H9 (cell line): Measurements from ENCODE around the gene CALN1. TPM values are rescaled to one million over a fixed set of nuclear protein-coding genes. Genes with fewer than 3 reads are reported as not detected.
A peak's percentile ranks its signal among the peaks of the same experiment; 100 is the strongest.

Source experiments
- DNase-seq: peaks from one replicate; pipeline ENCODE4 v3.0.0-alpha.2; 2017
- H2AFZ ChIP-seq: one replicate; pipeline ENCODE4 v1.6.1; 2013; ENCODE audit warnings: mild to moderate bottlenecking, low read length, control low read depth, moderate library complexity
- H2AK5ac ChIP-seq: 2 replicates; pipeline ENCODE4 v1.6.1; 2013; ENCODE audit warnings: low read length, control low read depth, mixed read lengths; ENCODE audit not compliant: insufficient read length
- H2BK120ac ChIP-seq: one replicate; pipeline ENCODE4 v1.6.1; 2013; ENCODE audit warnings: low read depth, mild to moderate bottlenecking, low read length, control low read depth, inconsistent platforms; ENCODE audit not compliant: poor library complexity, severe bottlenecking
- H2BK12ac ChIP-seq: 2 replicates; pipeline ENCODE4 v1.6.1; 2013; ENCODE audit warnings: low read length, control low read depth, mixed read lengths, low read depth; ENCODE audit not compliant: insufficient read length
- H2BK15ac ChIP-seq: 2 replicates; pipeline ENCODE4 v1.6.1; 2013; ENCODE audit warnings: low read depth, low read length, control low read depth
- H2BK20ac ChIP-seq: one replicate; pipeline ENCODE4 v1.6.1; 2013; ENCODE audit warnings: low read depth, mild to moderate bottlenecking, low read length, control low read depth, inconsistent platforms; ENCODE audit not compliant: poor library complexity, severe bottlenecking
- H2BK5ac ChIP-seq: 2 replicates; pipeline ENCODE4 v1.6.1; 2013; ENCODE audit warnings: low read length, control low read depth, mixed read lengths; ENCODE audit not compliant: insufficient read length
- H3K14ac ChIP-seq: 2 replicates; pipeline ENCODE4 v1.6.1; 2013; ENCODE audit warnings: low read length, control low read depth; ENCODE audit not compliant: insufficient read depth
- H3K18ac ChIP-seq: 2 replicates; pipeline ENCODE4 v1.6.1; 2013; ENCODE audit warnings: low read depth, mild to moderate bottlenecking, mixed read lengths, low read length, control low read depth; ENCODE audit not compliant: insufficient read length
- H3K23ac ChIP-seq: 2 replicates; pipeline ENCODE4 v1.6.1; 2013; ENCODE audit warnings: low read length, control low read depth, mixed read lengths, low read depth; ENCODE audit not compliant: insufficient read length
- H3K23me2 ChIP-seq: 2 replicates; pipeline ENCODE4 v1.6.1; 2013; ENCODE audit warnings: low read depth, mild to moderate bottlenecking, mixed read lengths, low read length, control low read depth; ENCODE audit not compliant: insufficient read length, poor library complexity, severe bottlenecking
- H3K27ac ChIP-seq: 2 replicates; pipeline ENCODE4 v1.5.1; 2013; ENCODE audit warnings: low read length, control low read depth, mixed read lengths, low read depth; ENCODE audit not compliant: insufficient read length
- H3K27me3 ChIP-seq: 2 replicates; pipeline ENCODE4 v1.6.1; 2013; ENCODE audit warnings: low read length, control low read depth, inconsistent platforms; ENCODE audit not compliant: insufficient read depth
- H3K4ac ChIP-seq: 2 replicates; pipeline ENCODE4 v1.6.1; 2013; ENCODE audit warnings: low read depth, mild to moderate bottlenecking, control low read depth, inconsistent platforms, low read length, moderate library complexity
- H3K4me1 ChIP-seq: 2 replicates; pipeline ENCODE4 v1.6.1; 2013; ENCODE audit warnings: low read length, control low read depth, inconsistent platforms; ENCODE audit not compliant: insufficient read depth
- H3K4me2 ChIP-seq: 2 replicates; pipeline ENCODE4 v1.6.1; 2013; ENCODE audit warnings: low read length, control low read depth, mixed read lengths; ENCODE audit not compliant: insufficient read length, insufficient read depth
- H3K56ac ChIP-seq: 2 replicates; pipeline ENCODE4 v1.6.1; 2013; ENCODE audit warnings: low read depth, mild to moderate bottlenecking, mixed read lengths, low read length, control low read depth; ENCODE audit not compliant: insufficient read length
- H3K79me1 ChIP-seq: 2 replicates; pipeline ENCODE4 v1.6.1; 2013; ENCODE audit warnings: low read depth, mild to moderate bottlenecking, moderate library complexity, low read length, control low read depth, inconsistent platforms; ENCODE audit not compliant: insufficient read depth, poor library complexity, severe bottlenecking
- H3K79me2 ChIP-seq: 2 replicates; pipeline ENCODE4 v1.6.1; 2013; ENCODE audit warnings: low read length, control low read depth, inconsistent platforms; ENCODE audit not compliant: insufficient read depth
- H3K9ac ChIP-seq: 2 replicates; pipeline ENCODE4 v1.6.1; 2013; ENCODE audit warnings: low read length, control low read depth, mixed read lengths; ENCODE audit not compliant: insufficient read length; ENCODE audit errors: extremely low read depth
- H3K9me3 ChIP-seq: one replicate; pipeline ENCODE4 v1.6.1; 2013; ENCODE audit warnings: low read depth, low read length, inconsistent platforms; ENCODE audit not compliant: control insufficient read depth
- H3T11ph ChIP-seq: one replicate; pipeline ENCODE4 v1.6.1; 2013; ENCODE audit warnings: mild to moderate bottlenecking, low read length, control low read depth, inconsistent platforms
- H4K20me1 ChIP-seq: one replicate; pipeline ENCODE4 v1.6.1; 2013; ENCODE audit not compliant: control insufficient read depth, insufficient read length, insufficient read depth
- H4K5ac ChIP-seq: 2 replicates; pipeline ENCODE4 v1.6.1; 2013; ENCODE audit warnings: low read depth, mild to moderate bottlenecking, mixed read lengths, low read length, control low read depth; ENCODE audit not compliant: insufficient read length
- H4K8ac ChIP-seq: replicated peaks from 2 replicates; pipeline ENCODE4 v1.6.1; 2013; ENCODE audit warnings: low read length, control low read depth, mixed read lengths, low read depth; ENCODE audit not compliant: insufficient read length
- H4K91ac ChIP-seq: 2 replicates; pipeline ENCODE4 v1.6.1; 2013; ENCODE audit warnings: low read depth, mild to moderate bottlenecking, moderate library complexity, mixed read lengths, low read length, control low read depth; ENCODE audit not compliant: insufficient read length
- H3K27ac Mint-ChIP-seq, 3 experiments: 2 replicates in 2 of 3; 3 replicates in 1 of 3; pipeline ENCODE4 v1.8.0; 2020 to 2021; ENCODE audit warnings: mixed read lengths in 3 of 3, mild to moderate bottlenecking in 1 of 3, moderate library complexity in 1 of 3
- H3K27me3 Mint-ChIP-seq: 2 replicates; pipeline ENCODE4 v1.8.0; 2021; ENCODE audit warnings: low read depth, mild to moderate bottlenecking, moderate library complexity, mixed read lengths
- H3K36me3 Mint-ChIP-seq, 3 experiments: 2 replicates in 2 of 3; 3 replicates in 1 of 3; pipeline ENCODE4 v1.8.0; 2020 to 2021; ENCODE audit warnings: low read depth in 3 of 3, mixed read lengths in 3 of 3; ENCODE audit not compliant: insufficient read depth in 1 of 3
- H3K4me1 Mint-ChIP-seq, 2 experiments: 2 replicates each; pipeline ENCODE4 v1.8.0; 2020; ENCODE audit warnings: mixed read lengths in 2 of 2
- H3K4me3 Mint-ChIP-seq, 2 experiments: 2 replicates in 1 of 2; 3 replicates in 1 of 2; pipeline ENCODE4 v1.8.0; 2020 to 2021; ENCODE audit warnings: mild to moderate bottlenecking in 2 of 2, mixed read lengths in 2 of 2, moderate library complexity in 1 of 2
- H3K9me3 Mint-ChIP-seq, 2 experiments: 2 replicates in 1 of 2; 3 replicates in 1 of 2; pipeline ENCODE4 v1.8.0; 2020; ENCODE audit warnings: mild to moderate bottlenecking in 2 of 2, mixed read lengths in 2 of 2, moderate library complexity in 1 of 2
- WGBS: extraction: QIAGEN DNeasy Blood & Tissue Kit; methylation state at CpG from one replicate; pipeline ENCODE4 v1.1.7; 2013; ENCODE audit warnings: missing lambda C conversion rate, low lambda C conversion rate, mixed read lengths; ENCODE audit not compliant: insufficient read length; ENCODE audit errors: extremely low coverage; 5-methylcytosine and 5-hydroxymethylcytosine counted together
- total RNA-seq: library from RNA; stranded (reverse); gene quantifications from 2 replicates; pipeline ENCODE4 v1.2.1, GENCODE V29; 2021
- TF ChIP-seq, protein P1 (sequence below): fragments of 200-600 bp; sonication (generic); conservative IDR thresholded peaks from 3 replicates; pipeline ENCODE4 v1.8.0; 2021; ENCODE audit warnings: antibody characterized with exemption, mild to moderate bottlenecking

CALN1 gene
- total RNA-seq, 1 experiment from 2014 or later, result 2.8 TPM

DNA sequence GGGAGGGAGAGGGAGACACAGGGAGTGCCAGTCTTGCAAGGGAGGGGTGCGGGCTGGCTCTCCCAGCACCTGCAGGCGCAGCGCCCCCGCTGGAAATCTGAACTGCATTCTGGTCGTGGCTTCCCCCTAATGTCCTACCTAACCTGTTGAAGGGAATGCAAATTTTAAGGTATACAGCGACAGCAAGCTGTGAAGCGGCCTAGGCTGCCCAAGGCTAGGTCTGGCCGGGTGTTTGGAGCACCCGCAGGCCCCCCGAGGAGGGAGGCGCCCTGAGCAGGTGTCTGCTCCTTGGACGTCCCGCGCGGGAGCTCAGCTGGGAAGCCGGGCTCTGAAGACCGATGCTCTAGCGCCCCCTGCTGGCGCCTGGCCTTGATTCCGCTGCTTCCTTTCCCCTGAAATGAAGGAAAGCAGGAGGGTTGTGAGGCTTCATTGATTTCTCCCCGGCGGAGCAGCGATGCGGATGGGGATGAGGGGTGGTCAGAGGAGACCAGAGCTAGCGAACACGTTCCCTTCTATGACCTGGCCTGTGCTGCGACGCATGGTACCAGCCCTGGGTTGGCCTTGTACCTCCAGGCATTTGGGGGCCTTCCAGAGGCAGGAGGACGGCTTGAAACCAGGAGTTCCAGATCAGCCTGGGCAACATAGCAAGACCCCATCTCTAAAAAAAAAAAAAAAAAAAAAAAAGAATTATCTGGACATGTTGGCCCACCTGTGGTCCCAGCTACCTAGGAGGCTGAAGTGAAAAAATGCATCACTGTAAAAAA, 678.8 kb downstream of the CALN1 start:
- peak overlapping the region in 2 of 3 experiments; percentile 39 to 70; a peak in 2 of 7 replicates for H3K27ac Mint-ChIP-seq
- Histone ChIP-seq H2BK5ac (no peak overlapping the region), H3K4me2 (peak overlapping the region; percentile 29)

More for the DNA sequence above, 678.8 kb downstream of the CALN1 start:
- H3K23me2 ChIP-seq, result peaks cover 3% of the 10 kb centered on the region
- H3K9ac ChIP-seq, result no peak overlapping the region
- H4K5ac ChIP-seq, result no peak overlapping the region
- no peak overlapping the region for H4K8ac ChIP-seq
- H3K79me2 ChIP-seq, result no peaks in the 10 kb centered on the region
- no peak overlapping the region for H3K56ac ChIP-seq
- no peak overlapping the region for H2AK5ac ChIP-seq
- H4K91ac ChIP-seq, result no peak overlapping the region
- H3K9me3 Mint-ChIP-seq, result peaks cover 8 to 15% of the 10 kb centered on the region in 2 experiments
- H4K20me1 ChIP-seq, result no peaks in the 10 kb centered on the region
- no peak overlapping the region for H3K27ac ChIP-seq
- no peak overlapping the region for H3K23ac ChIP-seq
- H3K36me3 Mint-ChIP-seq, result peaks cover 0 to 22% (median 8%) of the 10 kb centered on the region in 3 experiments; a peak in 5 of 7 replicates
- H2BK12ac ChIP-seq, result no peak overlapping the region
- no peak overlapping the region for H2BK120ac ChIP-seq
- no CpG with 5 or more reads among the region's 29 CpGs for WGBS
- no peak overlapping the region for H3K18ac ChIP-seq
- H3K4ac ChIP-seq, result no peak overlapping the region
- H3K27me3 Mint-ChIP-seq, result no peaks in the 10 kb centered on the region; the same call in 1 of the 2 replicates
- no peak overlapping the region for H2AFZ ChIP-seq
- DNase-seq, result peak; percentile 94
- peaks cover 14 to 20% of the 10 kb centered on the region in 2 experiments for H3K4me1 Mint-ChIP-seq
- H3K79me1 ChIP-seq, result no peaks in the 10 kb centered on the region
- H3K4me1 ChIP-seq, result no peaks in the 10 kb centered on the region; the same call in 1 of the 2 replicates
- H3K27me3 ChIP-seq, result no peaks in the 10 kb centered on the region
- peak overlapping the region; percentile 53 to 74 for H3K4me3 Mint-ChIP-seq
- H3K14ac ChIP-seq, result no peak overlapping the region
- TF ChIP-seq, protein P1, sequence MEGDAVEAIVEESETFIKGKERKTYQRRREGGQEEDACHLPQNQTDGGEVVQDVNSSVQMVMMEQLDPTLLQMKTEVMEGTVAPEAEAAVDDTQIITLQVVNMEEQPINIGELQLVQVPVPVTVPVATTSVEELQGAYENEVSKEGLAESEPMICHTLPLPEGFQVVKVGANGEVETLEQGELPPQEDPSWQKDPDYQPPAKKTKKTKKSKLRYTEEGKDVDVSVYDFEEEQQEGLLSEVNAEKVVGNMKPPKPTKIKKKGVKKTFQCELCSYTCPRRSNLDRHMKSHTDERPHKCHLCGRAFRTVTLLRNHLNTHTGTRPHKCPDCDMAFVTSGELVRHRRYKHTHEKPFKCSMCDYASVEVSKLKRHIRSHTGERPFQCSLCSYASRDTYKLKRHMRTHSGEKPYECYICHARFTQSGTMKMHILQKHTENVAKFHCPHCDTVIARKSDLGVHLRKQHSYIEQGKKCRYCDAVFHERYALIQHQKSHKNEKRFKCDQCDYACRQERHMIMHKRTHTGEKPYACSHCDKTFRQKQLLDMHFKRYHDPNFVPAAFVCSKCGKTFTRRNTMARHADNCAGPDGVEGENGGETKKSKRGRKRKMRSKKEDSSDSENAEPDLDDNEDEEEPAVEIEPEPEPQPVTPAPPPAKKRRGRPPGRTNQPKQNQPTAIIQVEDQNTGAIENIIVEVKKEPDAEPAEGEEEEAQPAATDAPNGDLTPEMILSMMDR, result peak; percentile 99
- H2BK15ac ChIP-seq, result no peak overlapping the region
- H2BK20ac ChIP-seq, result no peak overlapping the region
- no peak overlapping the region for H3T11ph ChIP-seq
- no peaks in the 10 kb centered on the region for H3K9me3 ChIP-seq
